ENCODE data around the gene ARHGAP19. TPM values are rescaled to one million over a fixed set of nuclear protein-coding genes. Genes with fewer than 3 reads are reported as not detected.

The ARHGAP19 gene
- total and polyA plus RNA-seq, 9 of the 15 experiments (the other 6 are each of a cell fraction or from before 2014, with no cell fraction given) = 14.8 to 49.5 (median 26.8) TPM

DNA sequence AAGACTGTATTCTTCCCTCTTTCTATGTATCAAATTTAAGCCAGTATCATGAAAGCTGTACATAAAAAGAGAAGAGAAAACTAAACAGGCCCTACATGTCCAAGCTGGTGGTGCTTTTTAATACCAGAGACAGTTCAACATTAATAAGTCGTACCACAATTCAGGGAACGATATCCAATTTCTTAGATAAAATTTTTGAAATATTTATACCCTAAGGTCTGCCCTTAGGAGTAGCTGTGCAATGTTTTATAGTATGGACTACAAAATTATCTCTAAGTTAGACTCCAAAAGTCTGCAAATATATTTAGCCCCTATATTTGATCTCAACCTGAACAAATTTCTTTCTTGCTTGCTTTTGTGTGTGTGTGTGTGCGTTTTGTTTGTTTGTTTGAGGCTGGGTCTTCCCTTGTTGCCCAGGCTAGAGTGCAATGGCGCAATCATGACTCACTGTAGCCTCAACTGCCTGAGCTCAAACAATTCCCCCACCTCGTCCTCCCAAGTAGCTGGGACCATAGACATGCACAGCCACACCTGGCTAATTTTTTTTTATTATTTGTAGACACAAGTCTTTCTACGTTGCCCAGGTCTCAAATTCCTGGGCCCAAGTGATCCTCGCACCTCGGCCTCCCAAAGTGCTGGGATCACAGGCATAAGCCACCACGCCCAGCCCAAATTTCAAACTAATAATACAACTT is 13.2 kb downstream of the ARHGAP19 start (continued):
- TF ChIP-seq, protein P1, sequence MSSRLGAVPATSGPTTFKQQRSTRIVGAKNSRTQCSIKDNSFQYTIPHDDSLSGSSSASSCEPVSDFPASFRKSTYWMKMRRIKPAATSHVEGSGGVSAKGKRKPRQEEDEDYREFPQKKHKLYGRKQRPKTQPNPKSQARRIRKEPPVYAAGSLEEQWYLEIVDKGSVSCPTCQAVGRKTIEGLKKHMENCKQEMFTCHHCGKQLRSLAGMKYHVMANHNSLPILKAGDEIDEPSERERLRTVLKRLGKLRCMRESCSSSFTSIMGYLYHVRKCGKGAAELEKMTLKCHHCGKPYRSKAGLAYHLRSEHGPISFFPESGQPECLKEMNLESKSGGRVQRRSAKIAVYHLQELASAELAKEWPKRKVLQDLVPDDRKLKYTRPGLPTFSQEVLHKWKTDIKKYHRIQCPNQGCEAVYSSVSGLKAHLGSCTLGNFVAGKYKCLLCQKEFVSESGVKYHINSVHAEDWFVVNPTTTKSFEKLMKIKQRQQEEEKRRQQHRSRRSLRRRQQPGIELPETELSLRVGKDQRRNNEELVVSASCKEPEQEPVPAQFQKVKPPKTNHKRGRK (tag; IDR thresholded peaks at IDR 0.05) = no peak
- no peak for TF ChIP-seq TCF7L2 (IDR thresholded peaks at IDR 0.05; ENCODE audit: low read depth, low read length)
- TF ChIP-seq RHOXF2B (CRISPR knock-in tag; conservative IDR thresholded peaks at IDR 0.05) = no peak
- TF ChIP-seq DPF2 (IDR thresholded peaks at IDR 0.05) = peak; percentile 49
- TF ChIP-seq CHD2 (IDR thresholded peaks at IDR 0.05; ENCODE audit: low read depth, low read length) = no peak
- TF ChIP-seq, protein P2, sequence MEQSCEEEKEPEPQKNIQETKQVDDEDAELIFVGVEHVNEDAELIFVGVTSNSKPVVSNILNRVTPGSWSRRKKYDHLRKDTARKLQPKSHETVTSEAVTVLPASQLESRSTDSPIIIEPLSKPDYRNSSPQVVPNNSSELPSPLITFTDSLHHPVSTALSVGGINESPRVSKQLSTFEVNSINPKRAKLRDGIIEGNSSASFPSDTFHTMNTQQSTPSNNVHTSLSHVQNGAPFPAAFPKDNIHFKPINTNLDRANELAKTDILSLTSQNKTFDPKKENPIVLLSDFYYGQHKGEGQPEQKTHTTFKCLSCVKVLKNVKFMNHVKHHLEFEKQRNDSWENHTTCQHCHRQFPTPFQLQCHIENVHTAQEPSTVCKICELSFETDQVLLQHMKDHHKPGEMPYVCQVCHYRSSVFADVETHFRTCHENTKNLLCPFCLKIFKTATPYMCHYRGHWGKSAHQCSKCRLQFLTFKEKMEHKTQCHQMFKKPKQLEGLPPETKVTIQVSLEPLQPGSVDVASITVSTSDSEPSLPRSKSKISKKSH (CRISPR knock-in tag; IDR thresholded peaks at IDR 0.05) = no peak
- TF ChIP-seq NFXL1 (CRISPR knock-in tag; IDR thresholded peaks at IDR 0.05) = no peak
- no peak for TF ChIP-seq ZNF644 (tag; IDR thresholded peaks at IDR 0.05; ENCODE audit: low read depth)

Data from K562 (cell line).